Stomach (tissue), 4 donors: ENCODE data around the gene IQCE.

Experiments
- CTCF ChIP-seq, 7 experiments: fragments of 450-650 bp in 4 of 7; fragments of 200-600 bp in 3 of 7; sonication (generic) in 3 of 7; IDR thresholded peaks; one replicate each; pipeline ENCODE4 v1.5.1; 2016 to 2019; ENCODE audit warnings: antibody characterized with exemption in 7 of 7, control low read depth in 2 of 7, mild to moderate bottlenecking in 1 of 7
- EP300 ChIP-seq: sonication (generic); formaldehyde crosslinking; IDR thresholded peaks from one replicate; pipeline ENCODE4 v1.6.1; 2017; ENCODE audit warnings: antibody characterized with exemption

- TF ChIP-seq CTCF (IDR thresholded peaks at IDR 0.05), result no peak
- TF ChIP-seq EP300, result no peak
Observed at GRCh38 chr7:2659556-2660358, 101.0 kb downstream of the IQCE start.
